ENCODE data around the gene SLC9B1. TPM values are rescaled to one million over a fixed set of nuclear protein-coding genes. Genes with fewer than 3 reads are reported as not detected.

The SLC9B1 gene
- total and polyA plus RNA-seq, 2 of the 13 experiments (the other 11 are each of a cell fraction or from before 2014, with no cell fraction given) = 0.17 to 0.20 TPM

DNA sequence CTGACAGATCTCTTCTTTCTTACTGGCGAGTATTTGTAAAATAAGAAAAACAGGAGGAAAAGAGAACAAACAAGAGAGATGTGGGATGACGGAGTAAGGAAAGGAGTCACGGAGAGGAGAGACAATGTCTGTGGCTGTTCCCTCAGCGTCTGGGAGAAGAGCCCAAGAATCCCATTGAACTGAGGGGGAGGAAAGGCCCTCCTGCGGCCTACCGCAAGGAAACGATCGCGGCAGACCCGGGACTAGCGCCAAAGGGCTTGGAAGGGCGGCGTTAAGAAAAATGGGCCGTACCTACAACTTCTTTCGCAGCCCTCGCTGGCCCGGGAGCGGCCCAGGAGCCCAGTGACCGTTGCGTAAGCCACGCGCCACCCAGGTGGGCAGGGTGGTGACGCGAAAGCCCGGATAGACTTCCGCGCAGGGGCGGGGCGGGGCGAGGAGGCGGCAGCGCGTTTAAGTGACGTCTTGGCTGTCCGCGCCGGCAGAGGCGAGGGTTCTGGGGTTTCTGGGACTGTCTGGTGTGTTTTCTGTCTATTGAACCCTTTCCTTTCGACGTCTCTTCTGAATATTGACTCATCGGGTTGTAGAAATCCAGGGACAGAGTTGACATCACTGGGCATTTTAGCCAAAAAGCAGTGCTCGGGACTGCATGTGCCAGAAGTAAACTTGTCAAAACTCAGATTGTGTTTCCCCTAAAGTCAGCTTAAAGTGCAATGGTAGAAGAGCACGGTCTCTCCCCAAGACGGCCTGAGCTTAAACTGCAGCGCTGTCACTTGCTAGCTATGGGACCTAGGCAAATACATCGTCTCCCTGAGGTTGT, at the start of gene SLC9B1 (continued):
- TF ChIP-seq, protein P1, sequence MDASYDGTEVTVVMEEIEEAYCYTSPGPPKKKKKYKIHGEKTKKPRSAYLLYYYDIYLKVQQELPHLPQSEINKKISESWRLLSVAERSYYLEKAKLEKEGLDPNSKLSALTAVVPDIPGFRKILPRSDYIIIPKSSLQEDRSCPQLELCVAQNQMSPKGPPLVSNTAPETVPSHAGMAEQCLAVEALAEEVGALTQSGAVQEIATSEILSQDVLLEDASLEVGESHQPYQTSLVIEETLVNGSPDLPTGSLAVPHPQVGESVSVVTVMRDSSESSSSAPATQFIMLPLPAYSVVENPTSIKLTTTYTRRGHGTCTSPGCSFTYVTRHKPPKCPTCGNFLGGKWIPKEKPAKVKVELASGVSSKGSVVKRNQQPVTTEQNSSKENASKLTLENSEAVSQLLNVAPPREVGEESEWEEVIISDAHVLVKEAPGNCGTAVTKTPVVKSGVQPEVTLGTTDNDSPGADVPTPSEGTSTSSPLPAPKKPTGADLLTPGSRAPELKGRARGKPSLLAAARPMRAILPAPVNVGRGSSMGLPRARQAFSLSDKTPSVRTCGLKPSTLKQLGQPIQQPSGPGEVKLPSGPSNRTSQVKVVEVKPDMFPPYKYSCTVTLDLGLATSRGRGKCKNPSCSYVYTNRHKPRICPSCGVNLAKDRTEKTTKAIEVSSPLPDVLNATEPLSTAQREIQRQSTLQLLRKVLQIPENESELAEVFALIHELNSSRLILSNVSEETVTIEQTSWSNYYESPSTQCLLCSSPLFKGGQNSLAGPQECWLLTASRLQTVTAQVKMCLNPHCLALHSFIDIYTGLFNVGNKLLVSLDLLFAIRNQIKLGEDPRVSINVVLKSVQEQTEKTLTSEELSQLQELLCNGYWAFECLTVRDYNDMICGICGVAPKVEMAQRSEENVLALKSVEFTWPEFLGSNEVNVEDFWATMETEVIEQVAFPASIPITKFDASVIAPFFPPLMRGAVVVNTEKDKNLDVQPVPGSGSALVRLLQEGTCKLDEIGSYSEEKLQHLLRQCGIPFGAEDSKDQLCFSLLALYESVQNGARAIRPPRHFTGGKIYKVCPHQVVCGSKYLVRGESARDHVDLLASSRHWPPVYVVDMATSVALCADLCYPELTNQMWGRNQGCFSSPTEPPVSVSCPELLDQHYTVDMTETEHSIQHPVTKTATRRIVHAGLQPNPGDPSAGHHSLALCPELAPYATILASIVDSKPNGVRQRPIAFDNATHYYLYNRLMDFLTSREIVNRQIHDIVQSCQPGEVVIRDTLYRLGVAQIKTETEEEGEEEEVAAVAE (CRISPR knock-in tag; IDR thresholded peaks at IDR 0.05; ENCODE audit: borderline replicate concordance) = no peak
- TF ChIP-seq CEBPG (CRISPR knock-in tag; IDR thresholded peaks at IDR 0.05) = peak; percentile 98
- peak; percentile 63 for TF ChIP-seq ASH2L (IDR thresholded peaks at IDR 0.05; ENCODE audit: insufficient read length, low read depth, low read length)
- 0 out of 2 replicates have a peak, but pooled peaks have one; percentile 8 for TF ChIP-seq HNF4G (IDR thresholded peaks at IDR 0.05; ENCODE audit: borderline replicate concordance, low read depth, low read length)
- TF ChIP-seq HNF4G (CRISPR knock-in tag; IDR thresholded peaks at IDR 0.05; ENCODE audit: borderline replicate concordance, low read depth) = 0 out of 2 replicates have a peak, but pooled peaks have one; percentile 29
- peak; percentile 50; the same call in 1 of the 2 replicates for TF ChIP-seq NAIF1 (CRISPR knock-in tag; IDR thresholded peaks at IDR 0.05; ENCODE audit: borderline replicate concordance)
- no peak for TF ChIP-seq ZSCAN30 (CRISPR knock-in tag; IDR thresholded peaks at IDR 0.05)
- no peak for TF ChIP-seq CHD4 (IDR thresholded peaks at IDR 0.05; ENCODE audit: borderline replicate concordance, low read length)
- no peak for TF ChIP-seq IRX3 (CRISPR knock-in tag; IDR thresholded peaks at IDR 0.05; ENCODE audit: borderline replicate concordance, low read depth)
- no peak for TF ChIP-seq ZNF530 (CRISPR knock-in tag; IDR thresholded peaks at IDR 0.05; ENCODE audit: low read depth)
- TF ChIP-seq STAT5B (CRISPR knock-in tag; IDR thresholded peaks at IDR 0.05) = no peak
- no peak for TF ChIP-seq ZNF12 (CRISPR knock-in tag; IDR thresholded peaks at IDR 0.05)
- TF ChIP-seq MEIS1 (CRISPR knock-in tag; IDR thresholded peaks at IDR 0.05; ENCODE audit: borderline replicate concordance) = peak; percentile 71; the same call in 1 of the 2 replicates
- TF ChIP-seq, protein P2, sequence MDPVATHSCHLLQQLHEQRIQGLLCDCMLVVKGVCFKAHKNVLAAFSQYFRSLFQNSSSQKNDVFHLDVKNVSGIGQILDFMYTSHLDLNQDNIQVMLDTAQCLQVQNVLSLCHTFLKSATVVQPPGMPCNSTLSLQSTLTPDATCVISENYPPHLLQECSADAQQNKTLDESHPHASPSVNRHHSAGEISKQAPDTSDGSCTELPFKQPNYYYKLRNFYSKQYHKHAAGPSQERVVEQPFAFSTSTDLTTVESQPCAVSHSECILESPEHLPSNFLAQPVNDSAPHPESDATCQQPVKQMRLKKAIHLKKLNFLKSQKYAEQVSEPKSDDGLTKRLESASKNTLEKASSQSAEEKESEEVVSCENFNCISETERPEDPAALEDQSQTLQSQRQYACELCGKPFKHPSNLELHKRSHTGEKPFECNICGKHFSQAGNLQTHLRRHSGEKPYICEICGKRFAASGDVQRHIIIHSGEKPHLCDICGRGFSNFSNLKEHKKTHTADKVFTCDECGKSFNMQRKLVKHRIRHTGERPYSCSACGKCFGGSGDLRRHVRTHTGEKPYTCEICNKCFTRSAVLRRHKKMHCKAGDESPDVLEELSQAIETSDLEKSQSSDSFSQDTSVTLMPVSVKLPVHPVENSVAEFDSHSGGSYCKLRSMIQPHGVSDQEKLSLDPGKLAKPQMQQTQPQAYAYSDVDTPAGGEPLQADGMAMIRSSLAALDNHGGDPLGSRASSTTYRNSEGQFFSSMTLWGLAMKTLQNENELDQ (CRISPR knock-in tag; IDR thresholded peaks at IDR 0.05; ENCODE audit: borderline replicate concordance) = no peak
- 0 out of 2 replicates have a peak, but pooled peaks have one; percentile 58 for TF ChIP-seq ZNF615 (CRISPR knock-in tag; IDR thresholded peaks at IDR 0.05; ENCODE audit: borderline replicate concordance)
- TF ChIP-seq, protein P3, sequence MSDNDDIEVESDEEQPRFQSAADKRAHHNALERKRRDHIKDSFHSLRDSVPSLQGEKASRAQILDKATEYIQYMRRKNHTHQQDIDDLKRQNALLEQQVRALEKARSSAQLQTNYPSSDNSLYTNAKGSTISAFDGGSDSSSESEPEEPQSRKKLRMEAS (IDR thresholded peaks at IDR 0.05) = peak; percentile 94
- peak; percentile 61; the same call in 1 of the 2 replicates for TF ChIP-seq MIER3 (CRISPR knock-in tag; IDR thresholded peaks at IDR 0.05; ENCODE audit: borderline replicate concordance)
- TF ChIP-seq ZNF17 (CRISPR knock-in tag; IDR thresholded peaks at IDR 0.05) = no peak
- TF ChIP-seq ZNF484 (CRISPR knock-in tag; IDR thresholded peaks at IDR 0.05; ENCODE audit: borderline replicate concordance, low read depth) = no peak
- peak; percentile 64; the same call in 1 of the 2 replicates for TF ChIP-seq ZNF768 (CRISPR knock-in tag; IDR thresholded peaks at IDR 0.05)
- no peak for TF ChIP-seq ZNF713 (CRISPR knock-in tag; IDR thresholded peaks at IDR 0.05)
- peak; percentile 88 for TF ChIP-seq ZNF274 (CRISPR knock-in tag; IDR thresholded peaks at IDR 0.05)
- no peak for TF ChIP-seq ZNF782 (CRISPR knock-in tag; IDR thresholded peaks at IDR 0.05; ENCODE audit: borderline replicate concordance)
